DOHH2 (cell line): Measurements from ENCODE around the gene YDJC.
"Not testable (repeated sequence)": the region's sequence is repeated elsewhere in the genome, so short reads cannot be mapped to it uniquely, and the experiment has no call there.

Source experiments
- H3F3A ChIP-seq: fragments of 200-600 bp; sonication (generic), shearing (Covaris generic); 2 replicates; pipeline ENCODE4 v1.6.0; 2016; ENCODE audit warnings: antibody characterized with exemption, mild to moderate bottlenecking; ENCODE audit not compliant: control insufficient read depth, insufficient read depth
- H3K27ac ChIP-seq: fragments of 200-600 bp; sonication (generic); 2 replicates; pipeline ENCODE4 v1.5.1; 2014; ENCODE audit warnings: low read depth, mild to moderate bottlenecking, low read length, moderate library complexity
- H3K27me3 ChIP-seq: fragments of 200-600 bp; sonication (generic); 2 replicates; pipeline ENCODE4 v1.6.1; 2014; ENCODE audit warnings: mild to moderate bottlenecking, low read length, mixed read lengths; ENCODE audit not compliant: control insufficient read depth
- H3K36me3 ChIP-seq: fragments of 200-600 bp; sonication (generic); 2 replicates; pipeline ENCODE4 v1.6.1; 2014; ENCODE audit warnings: mild to moderate bottlenecking, low read length, moderate library complexity, mixed read lengths; ENCODE audit not compliant: control insufficient read depth
- H3K4me1 ChIP-seq: fragments of 200-600 bp; sonication (generic); 2 replicates; pipeline ENCODE4 v1.6.1; 2014; ENCODE audit warnings: mild to moderate bottlenecking, low read length, mixed read lengths; ENCODE audit not compliant: control insufficient read depth
- H3K4me2 ChIP-seq: fragments of 200-600 bp; sonication (generic); 2 replicates; pipeline ENCODE4 v1.6.0; 2014; ENCODE audit warnings: mild to moderate bottlenecking, low read length, moderate library complexity
- H3K4me3 ChIP-seq: fragments of 200-600 bp; sonication (generic); 2 replicates; pipeline ENCODE4 v1.5.1; 2014; ENCODE audit warnings: mild to moderate bottlenecking, low read length, mixed read lengths
- H3K79me2 ChIP-seq: fragments of 200-600 bp; sonication (generic); 2 replicates; pipeline ENCODE4 v1.6.1; 2014; ENCODE audit warnings: mild to moderate bottlenecking, low read length, mixed read lengths; ENCODE audit not compliant: control insufficient read depth
- H3K9me2 ChIP-seq: fragments of 200-600 bp; sonication (generic); replicated peaks from 2 replicates; pipeline ENCODE4 v1.6.1; 2014; ENCODE audit warnings: mild to moderate bottlenecking, low read length, mixed read lengths; ENCODE audit not compliant: control insufficient read depth
- H3K9me3 ChIP-seq: fragments of 200-600 bp; sonication (generic); 2 replicates; pipeline ENCODE4 v1.6.1; 2014; ENCODE audit warnings: antibody characterized with exemption, low read length, mixed read lengths; ENCODE audit not compliant: control insufficient read depth, insufficient read depth
- H4K20me1 ChIP-seq: fragments of 200-600 bp; sonication (generic); 2 replicates; pipeline ENCODE4 v1.6.0; 2014; ENCODE audit warnings: low read depth, mild to moderate bottlenecking, antibody characterized with exemption, low read length, moderate library complexity; ENCODE audit not compliant: control insufficient read depth, insufficient read depth
- EZH2phosphoT487 ChIP-seq: fragments of 200-600 bp; sonication (generic); IDR thresholded peaks from 2 replicates; pipeline ENCODE4 v1.6.1; 2017; ENCODE audit warnings: borderline replicate concordance, mild to moderate bottlenecking, antibody characterized with exemption, low read length, moderate library complexity, mixed read lengths
- TF ChIP-seq, protein P1 (sequence below): fragments of 200-600 bp; sonication (generic); IDR thresholded peaks from one replicate; pipeline ENCODE4 v1.5.1; 2014; ENCODE audit warnings: antibody characterized with exemption, mild to moderate bottlenecking, low read depth, low read length; ENCODE audit not compliant: poor library complexity, severe bottlenecking

Gene YDJC

GRCh38 chr22:21599053-21599893, 30.5 kb downstream of the YDJC start:
- no peak overlapping the region for H3K4me2 ChIP-seq
- H3K79me2 ChIP-seq = peaks cover 98% of the 10 kb centered on the region
- TF ChIP-seq, protein P1, sequence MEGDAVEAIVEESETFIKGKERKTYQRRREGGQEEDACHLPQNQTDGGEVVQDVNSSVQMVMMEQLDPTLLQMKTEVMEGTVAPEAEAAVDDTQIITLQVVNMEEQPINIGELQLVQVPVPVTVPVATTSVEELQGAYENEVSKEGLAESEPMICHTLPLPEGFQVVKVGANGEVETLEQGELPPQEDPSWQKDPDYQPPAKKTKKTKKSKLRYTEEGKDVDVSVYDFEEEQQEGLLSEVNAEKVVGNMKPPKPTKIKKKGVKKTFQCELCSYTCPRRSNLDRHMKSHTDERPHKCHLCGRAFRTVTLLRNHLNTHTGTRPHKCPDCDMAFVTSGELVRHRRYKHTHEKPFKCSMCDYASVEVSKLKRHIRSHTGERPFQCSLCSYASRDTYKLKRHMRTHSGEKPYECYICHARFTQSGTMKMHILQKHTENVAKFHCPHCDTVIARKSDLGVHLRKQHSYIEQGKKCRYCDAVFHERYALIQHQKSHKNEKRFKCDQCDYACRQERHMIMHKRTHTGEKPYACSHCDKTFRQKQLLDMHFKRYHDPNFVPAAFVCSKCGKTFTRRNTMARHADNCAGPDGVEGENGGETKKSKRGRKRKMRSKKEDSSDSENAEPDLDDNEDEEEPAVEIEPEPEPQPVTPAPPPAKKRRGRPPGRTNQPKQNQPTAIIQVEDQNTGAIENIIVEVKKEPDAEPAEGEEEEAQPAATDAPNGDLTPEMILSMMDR = no peak
- TF ChIP-seq EZH2phosphoT487 = no peak
- no peak overlapping the region for H3K27ac ChIP-seq
- no peaks in the 10 kb centered on the region for H3F3A ChIP-seq
- no peaks in the 10 kb centered on the region for H3K9me2 ChIP-seq
- H3K4me1 ChIP-seq = no peaks in the 10 kb centered on the region; the same call in 1 of the 2 replicates
- peaks cover 52% of the 10 kb centered on the region for H3K36me3 ChIP-seq
- peaks cover 22% of the 10 kb centered on the region; the same call in 1 of the 2 replicates for H4K20me1 ChIP-seq
- no peak overlapping the region for H3K4me3 ChIP-seq
- no peaks in the 10 kb centered on the region for H3K9me3 ChIP-seq
- H3K27me3 ChIP-seq = no peaks in the 10 kb centered on the region

GRCh38 chr22:21598302-21598701, 31.5 kb downstream of the YDJC start:
- Histone ChIP-seq H3K27me3 (no peaks in the 10 kb centered on the region), H3F3A (no peaks in the 10 kb centered on the region), H3K9me2 (no peaks in the 10 kb centered on the region), H3K4me1 (no peaks in the 10 kb centered on the region; the same call in 1 of the 2 replicates), H3K27ac (no peak overlapping the region), H3K4me3 (no peak overlapping the region), H3K36me3 (peaks cover 61% of the 10 kb centered on the region), H3K9me3 (no peaks in the 10 kb centered on the region), H3K4me2 (no peak overlapping the region), H4K20me1 (peaks cover 22% of the 10 kb centered on the region; the same call in 1 of the 2 replicates), H3K79me2 (peaks cover 99% of the 10 kb centered on the region)
- TF ChIP-seq, protein P1 = no peak
- TF ChIP-seq EZH2phosphoT487 = no peak

DNA sequence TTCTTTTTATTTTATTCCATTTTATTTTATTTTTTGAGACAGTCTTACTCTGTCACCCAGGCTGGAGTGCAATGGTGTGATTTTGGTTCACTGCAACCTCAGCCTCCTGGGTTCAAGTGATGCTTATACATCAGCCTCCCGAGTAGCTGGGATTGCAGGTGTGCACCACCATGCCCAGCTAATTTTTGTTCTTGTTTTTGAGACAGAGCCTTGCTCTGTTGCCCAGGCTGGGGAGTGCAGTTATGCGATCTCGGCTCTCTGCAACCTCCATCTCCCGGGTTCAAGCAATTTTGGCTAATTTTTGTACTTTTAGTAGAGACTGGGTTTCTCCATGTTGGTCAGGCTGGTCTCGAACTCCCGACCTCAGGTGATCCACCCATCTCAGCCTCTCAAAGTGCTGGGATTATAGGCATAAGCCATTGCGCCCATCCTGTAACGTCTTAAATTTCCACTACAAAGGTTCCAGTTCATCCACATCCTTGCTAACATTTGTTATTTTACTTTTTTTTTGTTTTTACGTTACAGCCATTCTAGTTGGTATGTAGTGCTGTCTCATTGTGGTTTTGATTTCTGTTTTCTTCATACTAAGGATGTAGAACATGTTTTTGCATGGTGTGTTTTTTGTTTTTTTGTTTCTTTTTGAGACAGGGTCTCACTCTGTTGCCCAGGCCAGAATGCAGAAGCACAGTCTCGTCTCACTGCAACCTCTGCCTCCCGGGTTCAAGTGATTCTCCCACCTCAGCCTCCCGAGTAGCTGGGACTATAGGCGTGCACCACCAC, 33.3 kb downstream of the YDJC start:
- H3K27ac ChIP-seq, H3K4me3 ChIP-seq, H3K4me1 ChIP-seq, H3K9me3 ChIP-seq, H3K27me3 ChIP-seq, H3K4me2 ChIP-seq, H3F3A ChIP-seq, H3K9me2 ChIP-seq: not testable (repeated sequence)
- Histone ChIP-seq H3K79me2 (peaks cover 100% of the 10 kb centered on the region), H4K20me1 (peaks cover 22% of the 10 kb centered on the region; the same call in 1 of the 2 replicates), H3K36me3 (peaks cover 70% of the 10 kb centered on the region)
